Pancreas (tissue), 10 donors: ENCODE results near the gene POU2F2. TPM values are rescaled to one million over a fixed set of nuclear protein-coding genes. Genes with fewer than 3 reads are reported as not detected.

Source experiments
- ATAC-seq, 4 donors: fragments of 200-7000 bp; cut with Tn5 transposase; one replicate each; pipeline versions ENCODE4 v1.8.0 to v1.9.1; 2020; ENCODE audit warnings: mild to moderate bottlenecking in 4 of 4, moderate library complexity in 4 of 4
- DNase-seq, 6 donors: peaks; one replicate each; pipeline ENCODE4 v3.0.0-alpha.2; 2020
- FAIRE-seq: peaks from 2 replicates; lab custom pipeline; 2012; peaks lifted over from hg19 to GRCh38; lab: Jason Lieb, UNC
- H3K27ac ChIP-seq, 4 donors: fragments of 200-600 bp; sonication (generic); 1 replicate in 3 of 4; 2 replicates in 1 of 4; pipeline versions ENCODE4 v1.5.0 to v1.8.0; 2020
- H3K27me3 ChIP-seq, 4 donors: fragments of 200-600 bp; one replicate each; pipeline ENCODE4 v1.8.0; 2021
- H3K36me3 ChIP-seq, 3 donors: fragments of 200-600 bp; sonication (generic) in 1 of 3; one replicate each; pipeline versions ENCODE4 v1.5.0 to v1.8.0; 2020 to 2021
- H3K4me1 ChIP-seq, 3 donors: fragments of 200-600 bp; one replicate each; pipeline ENCODE4 v1.8.0; 2021
- H3K4me3 ChIP-seq, 4 donors: fragments of 200-600 bp; sonication (generic) in 2 of 4; one replicate each; pipeline versions ENCODE4 v1.5.0 to v1.8.0; 2020 to 2021
- H3K9me3 ChIP-seq, 4 donors: fragments of 200-600 bp; one replicate each; pipeline ENCODE4 v1.8.0; 2021
- WGBS, 2 donors: extraction: QIAGEN DNeasy Blood & Tissue Kit; methylation state at CpG; one replicate each; pipeline ENCODE4 v1.1.7; 2013; 5-methylcytosine and 5-hydroxymethylcytosine counted together
- intact Hi-C, 3 donors: fragments of 100-400 bp; cut with DNase I; formaldehyde crosslinking; loops; one replicate each; pipeline versions ENCODE4 v1.11.1 to v1.14.2; 2022
- polyA plus RNA-seq, 2 donors: library from polyadenylated mRNA; stranded (reverse); fragments of 200-250 nt; gene quantifications; one replicate each; pipeline ENCODE4 v1.2.3, GENCODE V29; 2013
- total RNA-seq, 6 donors: library from RNA; stranded (reverse); fragmentation: NEBNext Ultra II Directional in 4 of 6; extraction: Animal tissue kit (Norgen Biotek cat#: 25700) in 4 of 6; gene quantifications; one replicate each; pipeline versions ENCODE4 v1.2.1 to v1.2.4, GENCODE V29; 2021 to 2023
- TF ChIP-seq, protein P1 (sequence below), 4 donors: fragments of 200-600 bp; sonication (generic) in 3 of 4; IDR thresholded peaks; one replicate each; pipeline versions ENCODE4 v1.5.0 to v1.8.0; 2021; ENCODE audit warnings: antibody characterized with exemption in 4 of 4
- donor health status: healthy with polysubstance abuse.
- donor health status: DM: no; HTN: no; CAD: no; lungs with moderate emphysema.
- donor health status: DM: no; HTN: no; CAD: no.
- donor health status: control.
- donor health status: control.
- donor health status: Bipolar disorder and iron deficiency.
- donor health status: DM: yes; HTN: yes; CAD: no.
- donor health status: DM: no; HTN: no; CAD: no.
- donor health status: DM: no; HTN: no; CAD: no.
- donor health status: DM: yes; HTN: yes; CAD: no.

Gene POU2F2
- total and polyA plus RNA-seq, 8 donors = 0.56 to 5.6 (median 1.3) TPM

DNA sequence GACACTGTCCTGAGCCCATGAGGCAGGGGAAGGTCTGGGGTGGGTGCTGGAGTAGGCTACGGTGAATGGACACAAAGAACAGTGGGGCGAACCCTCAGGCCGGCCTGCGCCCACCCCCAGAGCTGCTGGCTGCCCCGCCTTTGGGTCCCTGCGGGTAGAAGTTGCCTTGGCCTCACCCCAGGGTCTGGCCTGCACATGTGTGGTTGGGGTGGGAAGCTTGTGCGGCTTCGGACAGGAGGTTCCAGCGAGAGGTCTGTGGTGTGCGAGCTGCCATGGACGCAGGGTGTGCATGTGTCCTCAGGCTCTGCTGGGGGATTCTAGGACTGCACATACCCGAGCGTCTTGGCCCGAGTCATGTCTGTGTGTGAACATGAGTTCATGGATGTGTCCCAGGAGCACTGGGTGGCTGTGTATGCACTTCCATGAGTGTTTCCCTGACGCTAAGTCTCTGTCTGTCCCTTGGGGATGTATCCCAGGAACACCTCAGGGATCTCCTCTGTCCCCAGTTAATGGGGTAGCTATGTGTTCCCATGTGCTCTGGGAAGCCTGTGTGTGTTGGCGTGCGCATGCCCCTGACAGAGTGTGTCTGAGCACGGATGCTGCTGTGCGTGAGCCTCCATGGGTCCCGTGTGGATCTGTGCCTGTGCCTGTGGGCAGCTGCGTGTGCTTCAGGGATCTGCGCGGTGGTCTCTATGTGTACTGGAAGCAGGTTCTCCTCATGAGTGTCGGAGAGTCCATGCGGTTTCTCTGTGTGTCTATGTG lies 20.8 kb upstream of the POU2F2 start:
- peaks cover 11 to 22% (median 12%) of the 10 kb centered on the region in 3 donors for H3K4me1 ChIP-seq
- H3K27ac ChIP-seq = no peak overlapping the region
- FAIRE-seq (no peak), ATAC-seq (no peak), DNase-seq (peak in 1 of 6 donors; percentile 59)
- H3K4me3 ChIP-seq = no peak overlapping the region
- H3K9me3 ChIP-seq = no peaks in the 10 kb centered on the region
- intact Hi-C loops = no loop called here
- 76 to 77% methylated on average over 25 of the region's 25 CpGs for WGBS, 2 donors
- no peaks in the 10 kb centered on the region for H3K27me3 ChIP-seq
- no peaks in the 10 kb centered on the region for H3K36me3 ChIP-seq
- TF ChIP-seq, protein P1, sequence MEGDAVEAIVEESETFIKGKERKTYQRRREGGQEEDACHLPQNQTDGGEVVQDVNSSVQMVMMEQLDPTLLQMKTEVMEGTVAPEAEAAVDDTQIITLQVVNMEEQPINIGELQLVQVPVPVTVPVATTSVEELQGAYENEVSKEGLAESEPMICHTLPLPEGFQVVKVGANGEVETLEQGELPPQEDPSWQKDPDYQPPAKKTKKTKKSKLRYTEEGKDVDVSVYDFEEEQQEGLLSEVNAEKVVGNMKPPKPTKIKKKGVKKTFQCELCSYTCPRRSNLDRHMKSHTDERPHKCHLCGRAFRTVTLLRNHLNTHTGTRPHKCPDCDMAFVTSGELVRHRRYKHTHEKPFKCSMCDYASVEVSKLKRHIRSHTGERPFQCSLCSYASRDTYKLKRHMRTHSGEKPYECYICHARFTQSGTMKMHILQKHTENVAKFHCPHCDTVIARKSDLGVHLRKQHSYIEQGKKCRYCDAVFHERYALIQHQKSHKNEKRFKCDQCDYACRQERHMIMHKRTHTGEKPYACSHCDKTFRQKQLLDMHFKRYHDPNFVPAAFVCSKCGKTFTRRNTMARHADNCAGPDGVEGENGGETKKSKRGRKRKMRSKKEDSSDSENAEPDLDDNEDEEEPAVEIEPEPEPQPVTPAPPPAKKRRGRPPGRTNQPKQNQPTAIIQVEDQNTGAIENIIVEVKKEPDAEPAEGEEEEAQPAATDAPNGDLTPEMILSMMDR (IDR thresholded peaks at IDR 0.05) = no peak

DNA sequence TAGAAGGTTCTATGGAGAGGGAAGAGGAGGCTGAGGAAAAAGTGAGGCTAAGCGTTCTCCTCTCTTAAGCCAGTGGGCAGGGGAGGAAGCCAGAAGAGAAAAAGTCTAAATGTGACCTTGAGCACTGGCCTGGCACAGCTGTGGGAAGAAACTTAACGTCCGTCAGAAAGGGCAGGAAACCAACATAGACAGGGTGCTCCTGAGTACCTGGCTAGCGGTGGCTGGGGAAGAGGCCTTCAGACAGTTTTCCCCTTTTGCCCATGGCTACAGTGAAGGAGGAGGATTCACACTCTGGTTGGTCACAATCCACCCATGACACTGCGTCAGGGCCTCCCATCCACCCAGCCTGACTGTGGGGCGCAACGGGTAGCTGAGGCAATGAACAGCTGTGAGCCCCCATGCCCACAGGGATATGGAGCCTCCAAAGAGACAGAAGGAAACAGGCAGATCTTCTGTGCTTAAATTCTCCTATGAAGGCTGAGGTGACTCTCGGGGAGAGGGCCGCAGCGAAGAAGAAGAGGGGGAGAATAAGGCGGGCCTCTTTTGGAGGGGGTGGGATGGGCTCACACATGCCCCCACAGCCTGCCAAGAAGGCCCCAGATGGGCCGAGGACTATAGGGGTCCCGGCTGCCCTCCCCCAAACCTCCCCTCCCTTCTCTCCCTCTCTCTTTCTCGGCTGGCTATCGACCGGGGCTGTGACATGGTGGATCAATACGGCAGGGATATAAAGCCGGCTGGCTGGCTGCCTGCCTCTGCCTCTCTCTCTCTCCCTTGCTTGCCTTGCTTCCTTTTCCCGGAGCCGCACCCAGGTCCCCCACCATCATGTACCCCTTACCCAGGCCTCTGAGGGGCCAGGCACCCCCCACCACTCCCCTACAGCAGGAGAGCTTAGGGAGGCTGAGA lies 19.8 kb upstream of the POU2F2 start:
- TF ChIP-seq, protein P1 (IDR thresholded peaks at IDR 0.05) = no peak
- Histone ChIP-seq H3K4me3 (no peak overlapping the region), H3K27ac (peak overlapping the region in 1 of 4 donors; percentile 8), H3K36me3 (no peaks in the 10 kb centered on the region), H3K4me1 (peaks cover 11 to 22% (median 12%) of the 10 kb centered on the region in 3 donors), H3K27me3 (no peaks in the 10 kb centered on the region), H3K9me3 (no peaks in the 10 kb centered on the region)
- intact Hi-C loops = no loop called here
- 33 to 35% methylated on average over 15 to 20 of the region's 20 CpGs for WGBS, 2 donors
- ATAC-seq (peak in 3 of 4 donors; percentile 36 to 58 (median 43)), FAIRE-seq (no peak), DNase-seq (peak in 2 of 6 donors; percentile 40 to 52)

DNA sequence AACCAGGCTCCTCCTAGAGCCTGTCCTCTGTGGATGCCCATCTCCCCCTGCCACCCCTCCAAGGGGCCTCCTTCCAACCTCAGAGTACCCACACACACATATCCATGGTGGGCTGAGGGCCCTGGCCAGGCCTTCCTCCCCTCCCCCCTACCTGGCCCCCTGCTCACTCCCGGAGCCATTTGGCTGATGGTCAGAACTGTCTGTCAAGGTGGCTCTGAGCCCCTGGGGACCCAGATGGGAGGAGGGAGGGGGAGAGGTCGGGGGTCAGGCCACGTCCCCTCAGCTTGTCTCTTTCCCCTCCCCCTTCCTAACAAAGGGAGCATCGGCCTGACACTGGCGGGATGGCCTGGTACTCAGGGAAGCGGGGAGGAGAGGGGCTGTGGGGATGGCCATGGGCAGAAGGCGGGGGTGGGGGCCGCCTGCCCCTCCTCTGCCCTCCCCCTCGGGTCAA lies 18.7 kb upstream of the POU2F2 start:
- TF ChIP-seq, protein P1 (IDR thresholded peaks at IDR 0.05) = no peak
- DNase-seq = no peak
- Histone ChIP-seq H3K9me3 (no peaks in the 10 kb centered on the region), H3K27ac (no peak overlapping the region), H3K27me3 (no peaks in the 10 kb centered on the region), H3K4me3 (no peak overlapping the region), H3K36me3 (no peaks in the 10 kb centered on the region), H3K4me1 (peaks cover 11 to 22% (median 12%) of the 10 kb centered on the region in 3 donors)
- WGBS, 2 donors = 17 to 26% methylated on average over 6 to 9 of the region's 9 CpGs
- no peak for FAIRE-seq
- no peak for ATAC-seq
- intact Hi-C loops = no loop called here

DNA sequence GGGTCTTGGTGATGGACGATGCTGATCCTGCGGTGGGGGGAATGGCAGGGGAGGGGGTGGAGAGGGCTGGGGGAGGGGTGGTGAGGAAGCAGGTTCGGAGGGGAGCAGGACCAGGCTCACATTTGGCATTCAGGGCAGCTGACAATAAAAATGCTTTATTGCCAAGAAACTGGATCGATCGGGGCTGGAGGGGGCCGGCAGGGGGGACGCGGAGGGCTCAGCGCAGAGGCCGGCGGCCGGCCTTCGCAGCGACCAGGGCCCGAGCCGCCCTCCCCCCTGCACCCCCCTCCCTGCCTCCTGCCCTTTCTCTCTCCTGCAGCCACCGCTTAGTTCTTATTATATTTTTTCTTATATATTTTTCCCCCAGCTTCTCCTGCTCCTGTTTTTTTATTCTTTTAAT lies 18.1 kb upstream of the POU2F2 start:
- no peak for FAIRE-seq
- Histone ChIP-seq H3K27ac (no peak overlapping the region), H3K27me3 (no peaks in the 10 kb centered on the region), H3K36me3 (no peaks in the 10 kb centered on the region), H3K4me1 (peaks cover 11 to 22% (median 12%) of the 10 kb centered on the region in 3 donors), H3K9me3 (no peaks in the 10 kb centered on the region), H3K4me3 (no peak overlapping the region)
- 2 to 8% methylated on average over 14 to 17 of the region's 17 CpGs for WGBS, 2 donors
- TF ChIP-seq, protein P1 (IDR thresholded peaks at IDR 0.05) = no peak
- intact Hi-C loops = no loop called here
- peak; percentile 87 to 95 (median 92) for ATAC-seq
- DNase-seq = peak; percentile 46 to 85 (median 77)
